ENCODE measurements around the gene ARMC8.

The ARMC8 gene

DNA sequence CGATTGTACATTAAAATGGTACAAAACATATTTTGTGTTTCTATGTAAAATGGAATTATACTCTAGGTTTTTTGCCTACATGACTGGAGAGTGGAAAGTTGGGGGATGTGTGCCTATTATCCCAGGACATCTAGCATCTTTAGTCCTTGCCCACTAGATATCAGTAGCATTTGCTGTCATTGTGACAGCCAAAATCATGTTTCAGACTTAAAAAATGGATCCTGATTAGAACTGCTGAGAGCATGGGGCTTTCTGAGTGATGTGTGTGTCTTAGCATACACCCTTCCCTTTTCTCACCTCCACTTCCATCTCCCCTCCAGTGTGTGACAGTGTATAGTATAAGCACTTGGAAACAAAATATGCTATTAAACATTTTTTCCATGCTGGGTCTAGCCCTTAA is 13.3 kb downstream of the ARMC8 start:
- DNase-seq (ENCODE audit: low spot score): no peak

DNA sequence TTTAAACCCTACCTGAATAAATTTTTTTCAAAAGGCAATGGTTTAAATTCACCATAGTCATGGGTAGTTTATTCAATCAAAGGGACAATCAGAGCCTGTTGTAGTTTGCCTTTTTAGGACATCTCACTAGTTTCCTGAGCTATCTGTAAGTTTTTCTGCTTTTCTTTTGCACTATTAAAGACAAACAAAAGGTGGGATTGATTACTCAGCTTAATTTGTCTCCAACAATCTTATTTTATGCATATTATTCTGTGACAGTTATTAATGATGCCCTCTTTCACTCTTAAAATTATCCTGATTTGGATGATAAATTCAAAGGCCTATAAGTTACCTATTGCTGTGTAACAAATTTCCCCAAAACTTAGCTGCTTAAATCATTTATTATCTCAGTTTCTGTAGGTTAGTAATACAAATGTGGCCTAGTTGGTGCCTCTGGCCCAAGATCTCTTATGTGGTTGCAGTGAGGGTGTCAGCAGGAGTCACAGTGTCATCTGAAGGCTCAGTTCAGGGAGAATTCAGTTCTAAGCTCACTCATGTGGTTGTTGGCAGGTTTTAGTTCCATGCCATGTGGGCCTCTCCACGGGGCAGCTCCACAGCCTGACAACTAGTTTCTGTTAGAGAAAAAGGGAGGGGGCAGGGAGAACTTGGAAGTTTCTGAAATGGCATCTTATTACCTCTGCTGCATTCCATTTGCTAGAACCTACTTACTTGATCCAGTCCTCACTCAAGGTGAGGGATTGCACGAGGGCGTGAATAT is 16.0 kb downstream of the ARMC8 start:
- no peak for DNase-seq (ENCODE audit: low spot score)

DNA sequence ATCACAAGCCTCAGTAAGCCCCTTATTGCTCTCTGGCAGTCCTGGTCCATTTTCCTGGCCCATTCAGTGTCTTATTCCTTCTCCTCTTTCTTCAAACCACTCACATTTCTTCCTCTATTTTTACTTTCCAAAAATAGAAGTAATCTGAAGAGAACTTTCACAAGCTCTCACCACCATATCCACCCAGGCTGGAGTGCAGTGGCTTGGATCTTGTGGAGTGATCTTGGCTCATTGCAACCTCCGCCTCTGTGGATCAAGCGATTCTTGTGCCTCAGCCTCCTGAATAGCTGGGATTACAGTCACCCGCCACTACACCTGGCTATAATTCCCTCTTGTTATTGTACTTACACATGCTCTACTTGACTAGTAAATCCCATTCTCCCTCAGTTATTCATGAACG is 16.8 kb downstream of the ARMC8 start:
- DNase-seq (ENCODE audit: low spot score): no peak

DNA sequence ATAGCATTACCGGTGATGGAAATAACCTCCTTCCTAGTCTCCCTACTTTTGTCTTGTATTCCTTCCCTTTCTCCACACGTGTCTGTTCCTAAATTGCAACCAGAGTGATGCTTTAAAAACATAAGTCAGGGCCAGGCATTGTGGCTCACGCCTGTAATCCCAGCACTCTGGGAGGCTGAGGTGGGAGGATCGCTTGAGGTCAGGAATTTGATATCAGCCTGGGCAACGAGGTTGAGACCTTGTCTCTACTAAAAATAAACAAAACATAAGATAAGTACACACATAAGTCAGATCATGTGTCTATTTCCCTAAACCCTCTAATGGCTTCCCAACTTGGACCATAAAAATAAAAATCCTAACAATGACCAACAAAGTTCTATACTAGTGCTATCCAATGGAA is 18.4 kb downstream of the ARMC8 start:
- no peak for DNase-seq (ENCODE audit: low spot score)

DNA sequence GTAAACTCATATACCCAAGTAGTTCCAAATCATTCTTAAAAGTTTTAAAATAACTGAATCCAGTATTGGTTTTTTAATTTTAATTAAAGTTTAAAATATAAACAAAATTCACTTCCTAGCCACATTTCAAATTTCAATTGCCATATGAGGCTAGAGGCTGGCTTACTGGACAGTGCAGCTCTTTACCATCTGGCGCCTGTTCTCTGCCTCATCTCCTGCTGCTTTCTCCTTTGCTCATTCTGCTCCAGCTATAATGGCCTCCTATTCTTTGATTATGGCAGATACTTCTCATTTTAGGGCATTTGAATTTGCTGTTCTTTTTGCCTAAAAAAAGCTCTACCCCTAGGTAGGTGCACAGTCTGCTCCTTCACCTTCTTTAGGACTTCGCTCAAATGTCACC is 19.1 kb downstream of the ARMC8 start:
- DNase-seq (ENCODE audit: low spot score): no peak

DNA sequence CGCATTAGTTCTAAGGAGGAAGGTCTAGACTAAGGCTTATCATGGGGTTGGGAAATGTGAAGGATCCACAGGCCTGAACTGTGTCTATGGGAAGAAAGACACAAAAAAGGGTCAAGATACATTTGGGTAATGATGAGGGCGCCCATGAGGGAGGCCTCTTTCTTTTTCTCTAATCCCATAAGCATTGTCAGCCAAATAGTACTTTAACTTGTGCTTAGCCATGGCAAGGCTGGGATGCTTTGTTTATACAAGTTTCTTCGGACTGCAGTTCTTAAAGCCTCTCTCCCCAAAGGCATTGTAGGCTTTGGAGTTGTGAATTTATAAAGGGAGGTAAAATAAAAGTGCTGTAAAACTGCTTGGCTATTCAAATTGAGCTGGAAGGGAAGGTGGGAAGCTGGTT is 23.4 kb downstream of the ARMC8 start:
- DNase-seq (ENCODE audit: low spot score): no peak

DNA sequence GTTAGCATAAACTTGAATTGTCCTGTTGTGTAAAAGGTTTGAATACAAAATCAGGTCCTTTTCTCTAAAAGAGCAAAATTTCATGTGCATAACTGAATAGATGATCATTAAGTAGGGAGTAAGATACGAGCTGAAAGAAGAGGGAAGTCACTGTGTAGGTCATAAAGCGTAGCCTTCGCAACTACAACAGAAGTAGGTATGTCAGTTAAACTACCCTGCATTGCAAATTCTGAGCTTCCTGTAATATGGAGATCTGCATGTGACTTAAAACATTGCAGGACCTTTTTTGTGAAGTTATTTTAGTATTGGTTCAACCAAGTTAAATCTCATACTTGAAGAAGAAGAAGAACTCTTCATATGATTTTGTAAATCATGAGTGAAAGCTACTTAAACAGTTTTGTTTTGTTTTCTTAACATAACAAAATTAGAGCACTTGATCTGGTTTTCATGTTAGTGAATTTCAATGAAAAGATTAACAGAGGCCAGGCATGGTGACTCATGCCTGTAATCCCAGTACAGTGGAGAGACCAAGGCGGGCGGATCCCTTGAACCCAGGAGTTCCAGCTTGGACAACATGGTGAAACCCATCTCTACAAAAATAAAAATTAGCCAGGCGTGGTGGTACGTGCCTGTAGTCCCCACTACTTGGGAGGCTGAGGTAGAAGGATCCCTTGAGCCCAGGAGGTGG is 26.4 kb downstream of the ARMC8 start:
- DNase-seq (ENCODE audit: low spot score): no peak

DNA sequence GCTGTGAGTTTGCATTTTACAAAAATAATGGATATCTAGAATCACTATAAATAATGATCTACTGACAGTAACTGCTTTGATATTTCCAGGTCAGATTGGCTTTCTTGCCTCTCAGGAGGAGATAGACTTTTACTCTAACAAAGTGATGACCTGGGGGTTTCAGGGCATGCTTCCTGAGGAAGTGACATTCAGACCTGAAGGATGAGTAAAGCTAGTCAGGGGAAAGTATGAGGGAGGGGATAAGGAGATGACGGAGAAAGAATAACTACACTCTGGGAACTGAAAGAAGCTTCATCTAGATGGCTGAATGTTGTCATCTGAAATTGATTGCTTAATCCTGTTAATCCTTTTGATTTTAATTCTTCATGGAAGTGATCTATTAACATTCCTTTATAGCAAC is 32.2 kb downstream of the ARMC8 start:
- DNase-seq (ENCODE audit: low spot score): no peak

DNA sequence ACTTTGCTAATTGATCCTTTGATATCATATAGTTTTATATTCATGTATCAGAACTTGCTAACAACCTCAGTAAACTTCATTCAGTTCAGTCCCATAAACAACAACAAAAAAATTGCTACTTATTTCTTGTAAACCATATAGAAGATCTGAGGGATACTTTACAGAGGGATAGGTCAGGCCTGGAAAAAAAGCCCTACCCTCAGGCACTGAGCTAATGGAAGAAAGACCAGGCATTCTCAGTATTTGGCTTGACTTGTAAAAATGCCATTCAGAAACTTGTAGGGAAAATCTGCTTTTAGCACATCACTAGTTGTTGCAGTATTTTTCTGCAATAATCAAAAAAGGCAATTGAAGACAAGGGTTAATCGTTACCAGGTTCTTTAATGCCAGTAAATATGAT is 33.1 kb downstream of the ARMC8 start:
- DNase-seq (ENCODE audit: low spot score): no peak

DNA sequence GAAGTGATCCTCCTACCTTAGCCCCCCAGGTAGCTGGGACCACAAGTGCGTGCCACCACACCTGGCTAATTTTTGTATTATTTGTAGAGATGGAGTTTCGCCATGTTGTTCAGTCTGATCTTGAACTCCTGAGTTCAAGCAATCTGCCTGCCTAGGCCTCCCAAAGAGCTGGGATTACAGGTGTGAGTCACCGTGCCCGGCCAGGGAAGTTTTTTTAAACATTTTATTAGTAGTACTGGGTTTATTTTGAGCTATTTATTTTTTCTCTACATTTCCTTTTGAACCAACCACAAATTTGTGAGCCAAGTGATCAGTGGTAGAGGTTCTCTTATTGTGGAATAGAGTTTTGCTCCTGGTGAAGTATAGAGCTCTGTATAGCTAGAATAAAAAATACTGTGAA is 33.7 kb downstream of the ARMC8 start:
- no peak for DNase-seq (ENCODE audit: low spot score)

DNA sequence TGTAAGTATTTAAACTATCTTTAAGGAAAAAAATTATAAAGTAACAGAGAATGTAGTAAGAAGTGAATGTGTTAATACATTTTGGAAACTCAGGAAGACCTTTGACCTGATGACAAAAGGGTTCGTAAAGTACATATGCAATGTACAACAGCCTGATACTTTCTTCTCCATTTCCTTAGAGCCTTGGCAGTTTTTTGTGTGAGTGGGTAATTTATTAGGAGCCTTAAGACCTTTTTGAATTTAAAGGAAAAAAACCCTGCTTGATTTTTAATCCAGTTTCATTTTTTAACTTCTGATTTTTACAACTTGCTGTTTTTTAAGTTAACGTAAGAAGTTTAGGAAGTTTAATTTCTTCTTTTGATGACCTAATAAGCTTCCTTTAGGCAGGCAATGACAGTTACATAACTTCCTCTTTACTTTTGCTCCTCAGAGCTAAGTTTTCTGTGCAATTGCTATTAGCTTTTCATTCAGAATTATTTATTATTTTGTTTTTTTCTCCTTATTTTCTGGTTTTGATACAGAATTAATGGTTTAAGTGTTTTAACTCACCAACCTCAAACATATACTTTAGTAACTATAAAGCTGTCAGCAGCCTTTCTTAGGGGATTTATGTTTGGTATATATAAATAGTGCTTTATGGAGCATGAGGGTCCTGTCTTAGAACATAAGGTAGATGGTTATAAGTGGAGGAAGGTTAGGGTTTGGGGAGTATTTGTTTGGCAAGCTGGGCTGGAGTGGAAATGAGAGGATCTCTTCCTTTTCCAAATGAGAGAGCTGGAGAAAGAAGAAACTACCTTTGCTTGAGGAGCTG is 35.2 kb downstream of the ARMC8 start:
- DNase-seq (ENCODE audit: low spot score): no peak

DNA sequence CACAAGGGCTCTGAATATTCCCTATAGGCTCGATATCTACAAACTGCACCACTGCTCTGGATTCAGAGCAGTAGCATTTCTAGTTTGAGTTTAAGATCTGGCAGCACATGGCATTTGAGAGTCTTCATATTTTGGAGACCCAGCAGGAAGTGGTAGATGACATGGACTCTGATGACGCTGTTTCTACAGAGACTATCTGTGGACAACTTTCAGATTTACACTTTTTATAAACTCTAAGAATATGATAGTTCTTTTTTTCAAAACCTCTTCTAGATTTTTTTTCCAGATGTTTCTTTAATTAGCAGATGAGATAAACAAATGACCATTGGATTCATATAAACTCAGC is 35.8 kb downstream of the ARMC8 start:
- DNase-seq (ENCODE audit: low spot score): no peak

DNA sequence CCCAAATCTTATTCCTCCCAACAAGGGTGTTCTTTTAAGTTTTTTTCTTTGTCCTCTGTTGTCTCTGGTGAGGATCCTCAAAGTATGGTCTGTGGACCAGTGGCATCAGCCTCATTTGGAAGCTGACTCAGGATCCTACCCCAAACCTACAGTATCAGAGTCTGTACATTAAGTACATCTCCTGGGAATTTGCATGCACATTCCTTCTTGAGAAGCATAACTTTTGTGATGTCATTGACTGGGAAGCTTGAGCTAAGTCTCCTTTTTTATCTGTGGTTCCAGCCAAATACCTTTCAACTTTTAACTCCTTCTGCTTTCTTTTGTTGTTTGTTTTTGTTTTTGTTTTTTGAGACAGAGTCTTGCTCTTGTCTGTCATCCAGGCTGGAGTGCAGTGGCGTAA is 40.5 kb downstream of the ARMC8 start:
- no peak for DNase-seq (ENCODE audit: low spot score)

DNA sequence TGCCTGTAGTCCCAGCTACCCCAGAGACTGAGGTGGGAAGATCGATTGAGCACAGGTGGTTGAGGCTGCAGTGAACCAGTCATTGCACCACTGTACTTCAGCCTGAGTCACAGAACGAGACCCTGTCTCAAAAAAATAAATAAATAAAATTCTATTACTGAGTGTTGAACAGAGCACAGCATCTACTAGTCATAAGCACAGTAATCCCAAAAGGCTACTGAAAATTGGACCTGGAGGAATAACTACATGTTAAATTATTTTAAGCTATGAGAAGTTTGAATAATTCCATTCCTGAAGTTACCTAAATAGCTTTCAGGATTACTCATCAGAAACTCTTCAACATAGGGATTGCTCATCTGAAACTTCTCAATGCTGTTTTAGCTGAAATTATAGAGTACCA is 43.4 kb downstream of the ARMC8 start:
- no peak for DNase-seq (ENCODE audit: low spot score)

DNA sequence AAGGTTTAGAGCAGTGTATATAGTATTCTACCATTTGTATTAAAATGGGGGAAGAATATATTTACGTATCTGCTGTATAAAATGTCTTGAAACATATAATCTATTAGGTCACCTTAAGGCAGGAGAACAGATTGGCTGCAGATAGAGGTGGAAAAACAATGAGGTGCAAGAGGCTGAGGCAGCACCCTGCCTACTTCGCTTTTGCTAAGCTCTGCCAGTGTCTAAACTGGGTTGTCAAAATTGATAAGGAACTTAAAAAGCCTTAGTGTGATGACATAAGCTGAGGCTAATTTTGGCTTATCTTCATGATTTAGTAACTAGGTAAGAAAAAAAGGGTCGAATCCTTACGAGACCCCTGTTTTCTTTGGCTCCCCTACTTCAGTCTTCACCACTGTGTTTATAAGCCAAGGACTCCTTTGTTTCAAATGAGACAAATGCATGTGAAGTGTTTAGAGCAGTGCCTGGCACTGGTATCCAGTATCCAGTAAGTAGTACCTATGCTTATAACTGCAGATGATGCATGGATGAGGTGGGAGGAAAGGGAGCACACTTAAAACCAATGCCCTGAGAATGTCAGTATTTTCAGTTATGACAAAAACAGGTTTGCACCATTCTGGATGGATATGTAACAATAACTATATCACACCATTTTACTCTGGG is 45.7 kb downstream of the ARMC8 start:
- DNase-seq (ENCODE audit: low spot score): no peak

DNA sequence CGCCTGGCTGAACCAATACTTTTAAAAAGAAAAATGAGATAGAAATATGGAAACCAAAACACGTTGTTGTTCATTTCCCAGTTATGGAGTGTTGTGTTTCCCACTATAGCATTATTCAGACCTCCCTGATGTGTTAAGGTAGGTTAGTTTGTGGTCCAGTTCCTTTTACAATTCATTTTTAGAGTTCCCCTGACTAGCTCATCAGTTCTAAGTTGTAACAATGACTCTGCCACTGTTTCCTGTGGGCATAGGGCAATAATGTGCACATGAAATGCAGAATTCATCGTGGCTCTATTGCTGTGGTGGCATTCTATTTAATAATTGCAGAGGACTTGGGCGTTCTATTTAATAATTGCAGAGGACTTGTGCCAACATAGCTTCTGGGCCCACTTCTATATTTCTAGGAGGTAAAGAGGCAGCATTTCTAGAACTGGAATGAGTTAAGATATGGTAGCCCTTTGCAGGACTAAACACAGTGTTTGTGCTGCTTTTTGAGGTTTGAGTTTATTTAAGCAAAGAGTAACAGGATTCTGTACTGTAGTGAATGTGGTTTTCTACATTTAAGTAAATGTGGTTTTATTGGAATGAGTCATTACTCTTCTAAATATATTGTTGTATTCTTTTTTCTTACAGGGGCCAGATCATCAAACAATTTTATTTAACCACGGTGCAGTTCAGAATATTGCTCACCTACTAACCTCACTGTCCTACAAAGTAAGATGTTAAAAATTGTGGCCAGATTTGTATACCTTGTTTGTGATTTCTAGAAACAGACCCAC is 47.5 kb downstream of the ARMC8 start:
- no peak for DNase-seq (ENCODE audit: low spot score)

DNA sequence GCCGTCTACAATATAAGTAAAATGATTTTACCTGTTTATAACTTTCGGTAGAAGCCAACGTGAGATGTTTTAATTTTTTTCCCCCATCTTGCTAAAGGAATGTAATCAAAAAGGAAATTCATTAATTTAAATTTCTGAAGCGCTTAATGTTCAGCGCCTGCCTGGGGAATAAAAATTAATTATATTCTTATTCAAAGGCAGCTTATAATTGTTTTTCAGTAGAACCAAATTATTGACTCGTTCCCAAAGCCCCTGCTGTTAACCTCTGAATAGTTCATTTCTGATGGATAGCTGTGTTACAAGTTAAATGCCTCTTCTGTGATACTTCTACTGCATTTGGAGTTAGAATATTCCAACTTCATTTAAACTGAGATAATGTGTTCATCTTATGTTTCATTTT is 51.6 kb downstream of the ARMC8 start:
- DNase-seq (ENCODE audit: low spot score): no peak

DNA sequence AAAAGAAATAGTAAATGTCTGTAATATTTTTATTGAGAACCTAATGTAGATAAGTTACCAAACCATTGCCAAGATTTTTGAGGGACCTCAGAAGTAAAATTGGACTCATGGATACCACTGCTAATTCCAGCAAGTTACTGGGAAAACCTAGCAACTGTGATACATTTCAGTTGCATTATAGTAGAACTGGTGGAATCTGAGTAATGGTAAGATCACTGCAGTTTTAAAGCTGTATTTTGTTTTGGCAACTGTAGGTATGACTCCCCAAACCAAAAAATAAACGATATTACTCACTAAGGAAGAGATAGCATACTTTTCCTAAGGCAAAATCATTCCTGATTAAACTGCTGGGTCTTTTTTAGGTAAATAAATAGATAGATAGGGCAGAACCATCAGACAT is 54.0 kb downstream of the ARMC8 start:
- no peak for DNase-seq (ENCODE audit: low spot score)

DNA sequence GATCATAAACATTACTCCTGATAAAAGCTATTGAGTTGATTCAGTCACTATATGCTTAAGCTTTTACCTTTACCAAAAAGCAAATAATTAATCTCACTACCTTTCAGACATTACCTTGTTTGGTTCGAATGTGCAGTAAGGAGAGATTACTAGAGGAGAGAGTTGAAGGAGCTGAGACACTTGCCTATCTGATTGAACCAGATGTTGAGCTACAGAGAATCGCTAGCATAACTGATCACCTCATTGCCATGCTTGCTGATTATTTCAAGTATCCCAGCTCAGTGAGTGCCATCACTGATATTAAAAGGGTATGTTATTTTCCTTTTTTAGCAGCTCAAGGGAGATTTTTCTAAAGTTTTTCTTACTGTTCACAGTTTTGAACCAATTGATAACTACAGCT is 54.6 kb downstream of the ARMC8 start:
- DNase-seq (ENCODE audit: low spot score): no peak

DNA sequence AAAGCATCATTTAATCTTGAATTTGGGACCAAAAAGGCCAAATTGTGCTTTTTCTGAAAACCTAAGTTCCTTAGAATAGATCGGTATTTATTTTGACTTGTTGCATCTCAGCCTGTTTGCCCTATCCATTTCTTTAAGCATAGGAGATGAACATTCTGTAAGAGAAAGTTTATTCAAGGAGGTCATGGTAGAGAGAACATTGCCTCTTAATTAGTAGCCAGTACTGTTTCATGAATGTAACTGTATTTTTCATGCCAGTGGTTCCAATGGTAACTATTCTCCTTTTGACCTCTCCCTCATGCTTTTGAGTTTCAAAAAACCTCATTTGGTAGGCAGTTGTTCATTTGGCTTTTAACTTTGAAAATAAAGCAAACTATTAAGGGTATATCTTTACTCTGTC is 55.4 kb downstream of the ARMC8 start:
- DNase-seq (ENCODE audit: low spot score): no peak

DNA sequence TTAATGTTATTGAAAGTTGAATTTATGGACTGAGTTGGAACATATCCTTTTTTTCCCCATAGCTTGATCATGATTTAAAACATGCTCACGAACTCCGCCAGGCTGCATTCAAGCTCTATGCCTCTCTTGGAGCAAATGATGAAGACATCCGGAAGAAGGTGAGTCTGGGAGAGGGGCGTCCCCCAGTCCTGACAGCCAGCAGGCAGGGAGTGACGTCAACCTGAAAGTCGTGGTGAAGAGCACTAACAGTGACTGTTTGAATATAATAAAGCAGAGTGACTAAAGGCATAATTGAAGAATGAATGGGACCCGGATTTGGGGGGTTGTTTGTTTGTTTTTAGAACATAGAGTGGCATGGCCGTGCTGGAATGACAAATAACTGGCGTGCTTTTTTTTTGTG is 57.9 kb downstream of the ARMC8 start:
- DNase-seq (ENCODE audit: low spot score): no peak

DNA sequence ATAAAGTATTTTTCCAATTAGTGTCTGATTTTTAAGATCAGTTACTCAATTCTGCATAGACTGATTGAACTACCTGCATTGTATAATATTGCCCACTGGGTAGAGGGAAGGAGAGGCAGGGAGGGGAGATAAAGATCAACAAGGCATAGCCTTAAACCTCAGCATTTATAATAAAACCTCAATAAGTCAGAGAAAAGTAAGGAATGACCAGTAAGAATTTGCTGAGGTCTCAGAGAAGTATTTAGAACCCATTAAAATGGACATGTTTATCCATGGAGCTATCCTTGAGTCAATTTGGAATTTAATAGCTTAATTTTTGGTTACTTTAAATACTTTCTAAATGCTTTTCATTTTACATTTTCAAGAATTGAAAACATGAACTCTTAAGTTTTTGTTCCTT is 62.5 kb downstream of the ARMC8 start:
- DNase-seq (ENCODE audit: low spot score): no peak

Data from germinal center (tissue), 1 donor.